ENCODE results near the gene TMEM221. TPM values are rescaled to one million over a fixed set of nuclear protein-coding genes. Genes with fewer than 3 reads are reported as not detected.

Gene TMEM221
- total RNA-seq, 4 donors from 2014 or later: 0.42 to 1.3 (median 0.61) TPM; not detected in 1

DNA sequence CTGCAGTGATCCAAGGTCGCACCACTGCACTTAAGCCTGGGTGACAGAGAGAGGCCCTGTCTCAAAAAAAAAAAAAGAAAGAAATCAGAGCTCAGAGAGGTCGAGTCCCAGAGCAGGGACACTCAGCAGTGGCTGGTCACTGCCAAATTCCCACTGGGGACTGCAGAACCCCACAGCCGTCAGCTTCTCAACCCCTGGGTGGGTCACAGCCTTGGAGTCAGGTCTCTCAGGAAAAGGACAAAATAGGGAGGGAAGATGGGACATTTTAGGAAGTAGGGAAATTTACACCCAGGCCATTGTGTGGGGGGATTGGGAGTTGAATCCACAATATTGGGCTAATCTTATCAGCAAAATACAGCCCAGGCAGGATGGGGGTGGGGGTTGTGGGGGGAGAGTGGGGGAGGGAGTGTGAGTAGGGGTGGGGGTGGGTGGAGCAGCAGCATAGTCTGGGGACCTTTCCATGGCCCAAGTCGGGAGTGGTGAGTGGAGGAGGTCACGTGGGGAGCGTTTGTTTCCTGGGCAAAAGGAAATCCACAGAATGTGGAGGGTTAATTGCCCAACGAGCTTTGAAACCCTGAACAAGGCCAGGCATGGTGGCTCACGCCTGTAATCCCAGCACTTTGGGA is 49.5 kb downstream of the TMEM221 start:
- H3K4me3 ChIP-seq (ENCODE audit: low read depth, poor library complexity, severe bottlenecking): no peak overlapping the region
- intact Hi-C loops (cut with DNase I; ENCODE audit: low total_unique reads): loop anchor here (10.0 kb wide), 1 partner anchor 66 kb away; the partner anchor contains the start of gene NXNL1
- DNase-seq (ENCODE audit: low spot score in 2 of 2): no peak
- TF ChIP-seq, protein P1, sequence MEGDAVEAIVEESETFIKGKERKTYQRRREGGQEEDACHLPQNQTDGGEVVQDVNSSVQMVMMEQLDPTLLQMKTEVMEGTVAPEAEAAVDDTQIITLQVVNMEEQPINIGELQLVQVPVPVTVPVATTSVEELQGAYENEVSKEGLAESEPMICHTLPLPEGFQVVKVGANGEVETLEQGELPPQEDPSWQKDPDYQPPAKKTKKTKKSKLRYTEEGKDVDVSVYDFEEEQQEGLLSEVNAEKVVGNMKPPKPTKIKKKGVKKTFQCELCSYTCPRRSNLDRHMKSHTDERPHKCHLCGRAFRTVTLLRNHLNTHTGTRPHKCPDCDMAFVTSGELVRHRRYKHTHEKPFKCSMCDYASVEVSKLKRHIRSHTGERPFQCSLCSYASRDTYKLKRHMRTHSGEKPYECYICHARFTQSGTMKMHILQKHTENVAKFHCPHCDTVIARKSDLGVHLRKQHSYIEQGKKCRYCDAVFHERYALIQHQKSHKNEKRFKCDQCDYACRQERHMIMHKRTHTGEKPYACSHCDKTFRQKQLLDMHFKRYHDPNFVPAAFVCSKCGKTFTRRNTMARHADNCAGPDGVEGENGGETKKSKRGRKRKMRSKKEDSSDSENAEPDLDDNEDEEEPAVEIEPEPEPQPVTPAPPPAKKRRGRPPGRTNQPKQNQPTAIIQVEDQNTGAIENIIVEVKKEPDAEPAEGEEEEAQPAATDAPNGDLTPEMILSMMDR (IDR thresholded peaks at IDR 0.05): no peak
- TF ChIP-seq POLR2A (IDR thresholded peaks at IDR 0.05): no peak
- 77 to 81% methylated on average over 8 of the region's 8 CpGs for WGBS, 2 donors

GRCh38 chr19:17394891-17395415 is 53.5 kb downstream of the TMEM221 start:
- intact Hi-C loops (cut with DNase I; ENCODE audit: low total_unique reads): loop anchor here (10.0 kb wide), 1 partner anchor 70 kb away; the partner anchor contains the start of gene NXNL1
- WGBS, 2 donors: 19 to 28% methylated on average over 17 to 19 of the region's 19 CpGs
- no peak for TF ChIP-seq POLR2A (IDR thresholded peaks at IDR 0.05)
- TF ChIP-seq, protein P1 (IDR thresholded peaks at IDR 0.05): peak in 1 of 3 donors; percentile 31
- no peak overlapping the region for H3K4me3 ChIP-seq (ENCODE audit: low read depth, poor library complexity, severe bottlenecking)
- no peak for DNase-seq (ENCODE audit: low spot score in 2 of 2)

- TF ChIP-seq POLR2A (IDR thresholded peaks at IDR 0.05): no peak
- TF ChIP-seq, protein P1 (IDR thresholded peaks at IDR 0.05): no peak
- DNase-seq (ENCODE audit: low spot score in 2 of 2): no peak
- no peak within 1 kb of the TSS for H3K4me3 ChIP-seq (ENCODE audit: low read depth, poor library complexity, severe bottlenecking)
- WGBS, 2 donors: 23 to 43% methylated on average over 3 to 22 of the region's 41 CpGs
- intact Hi-C loops (cut with DNase I; ENCODE audit: low total_unique reads): loop anchor here (10.0 kb wide), 1 partner anchor 71 kb away; the partner anchor contains the start of gene NXNL1
Observed at GRCh38 chr19:17393914-17394313, 54.6 kb downstream of the TMEM221 start, which contains the start of gene CCDC194. CCDC194 (minus strand) TSS chr19:17394196; CDS start chr19:17394158, 38 bp downstream.

DNA sequence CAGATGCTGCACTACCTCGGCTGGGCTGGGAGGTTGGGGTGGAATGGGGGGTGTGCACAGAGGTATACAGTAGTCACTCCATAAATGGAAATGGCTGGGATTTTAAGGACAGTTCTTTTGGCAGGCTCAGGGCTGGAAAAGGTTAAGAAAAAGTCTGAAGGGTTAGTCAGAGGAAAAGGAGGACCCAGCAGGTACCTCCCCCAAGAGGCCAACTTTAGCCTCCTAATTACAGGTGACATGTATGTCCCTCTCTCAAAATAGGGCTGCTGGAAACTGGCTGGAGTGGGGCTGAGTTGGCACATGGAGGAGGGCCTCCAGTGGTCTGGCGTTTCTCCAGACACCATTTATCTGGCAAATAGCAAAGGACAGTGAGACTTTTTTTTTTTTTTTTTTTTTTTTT is 55.5 kb downstream of the TMEM221 start:
- H3K4me3 ChIP-seq (ENCODE audit: low read depth, poor library complexity, severe bottlenecking): no peak overlapping the region
- TF ChIP-seq, protein P1 (IDR thresholded peaks at IDR 0.05): no peak
- TF ChIP-seq POLR2A (IDR thresholded peaks at IDR 0.05): no peak
- no peak for DNase-seq (ENCODE audit: low spot score in 2 of 2)
- intact Hi-C loops (cut with DNase I; ENCODE audit: low total_unique reads): loop anchor here (10.0 kb wide), 1 partner anchor 72 kb away; the partner anchor contains the start of gene NXNL1
- WGBS, 2 donors: 52 to 60% methylated on average over 2 of the region's 2 CpGs

DNA sequence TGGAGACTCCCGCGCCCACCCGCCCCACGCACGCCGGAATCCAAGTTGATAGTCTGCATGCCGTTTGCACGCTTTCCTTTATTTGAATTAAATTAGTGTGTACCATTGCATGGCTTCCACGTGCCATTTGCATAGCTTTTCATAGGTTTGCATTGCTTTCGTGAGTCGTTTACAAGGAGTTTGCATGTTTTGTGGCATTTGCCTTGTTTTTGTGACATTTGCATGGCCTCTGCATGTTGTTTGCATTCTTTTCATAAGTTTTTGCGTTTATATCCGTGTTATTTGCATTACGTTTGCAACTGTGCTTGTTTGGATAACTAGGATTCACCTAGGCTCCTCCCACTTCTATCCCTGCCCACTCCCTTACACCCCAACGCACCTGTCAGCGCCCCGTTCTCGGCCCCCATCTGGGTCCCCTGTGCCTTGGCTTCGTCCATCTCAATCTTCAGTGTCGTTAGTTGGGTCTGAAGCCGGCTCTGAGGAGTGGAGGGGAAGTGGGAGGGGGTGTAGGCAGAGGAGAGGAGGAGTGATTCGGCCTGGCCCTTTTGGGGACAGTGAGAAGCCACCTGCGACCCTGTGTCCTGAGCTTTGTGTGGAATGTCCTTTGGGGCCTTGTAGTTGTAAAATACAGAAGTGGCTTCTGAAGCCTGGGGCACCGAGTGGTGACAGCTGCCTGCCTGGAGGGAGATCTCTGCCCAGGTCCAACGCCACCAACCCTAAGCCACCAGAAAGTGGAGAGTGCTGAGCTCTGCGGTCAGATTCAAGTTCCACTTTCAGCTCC is 56.9 kb downstream of the TMEM221 start:
- no peak overlapping the region for H3K4me3 ChIP-seq (ENCODE audit: low read depth, poor library complexity, severe bottlenecking)
- DNase-seq (ENCODE audit: low spot score in 2 of 2): no peak
- intact Hi-C loops (cut with DNase I; ENCODE audit: low total_unique reads): loop anchor here (10.0 kb wide), 1 partner anchor 73 kb away; the partner anchor contains the start of gene NXNL1
- WGBS, 2 donors: 9 to 11% methylated on average over 25 to 26 of the region's 26 CpGs
- TF ChIP-seq POLR2A (IDR thresholded peaks at IDR 0.05): no peak
- TF ChIP-seq, protein P1 (IDR thresholded peaks at IDR 0.05): no peak

Measured in lower leg skin (tissue), 4 donors.